SH-SY5Y (cell line): ENCODE results near the gene MRPS18A.

ENCODE experiments used
- GATA2 ChIP-seq: IDR thresholded peaks from 2 replicates; pipeline ENCODE4 v1.6.1; 2011; ENCODE audit warnings: mild to moderate bottlenecking, low read depth, low read length
- GATA3 ChIP-seq: IDR thresholded peaks from 2 replicates; pipeline ENCODE4 v1.6.1; 2011; ENCODE audit warnings: low read depth, mild to moderate bottlenecking, low read length, moderate library complexity

The MRPS18A gene

GRCh38 chr6:43687437-43688347 lies at the start of gene MRPS18A:
TSS of gene MRPS18A (minus strand) at chr6:43687791. CDS start at chr6:43687779, 12 bp downstream.
- no peak for TF ChIP-seq GATA3
- no peak for TF ChIP-seq GATA2

GRCh38 chr6:43736844-43737243 lies 49.3 kb upstream of the MRPS18A start:
- no peak for TF ChIP-seq GATA2
- no peak for TF ChIP-seq GATA3

GRCh38 chr6:43736211-43736786 lies 48.7 kb upstream of the MRPS18A start:
- TF ChIP-seq GATA3 (no peak), GATA2 (no peak)

GRCh38 chr6:43735642-43736199 lies 48.1 kb upstream of the MRPS18A start:
- TF ChIP-seq GATA2 (no peak), GATA3 (no peak)

GRCh38 chr6:43734294-43734665 lies 46.7 kb upstream of the MRPS18A start:
- no peak for TF ChIP-seq GATA3
- TF ChIP-seq GATA2 = no peak

GRCh38 chr6:43733471-43734293 lies 46.1 kb upstream of the MRPS18A start:
- TF ChIP-seq GATA2 (no peak), GATA3 (no peak)

- no peak for TF ChIP-seq GATA3
- no peak for TF ChIP-seq GATA2
Observed at GRCh38 chr6:43730634-43731033, 43.0 kb upstream of the MRPS18A start.

- TF ChIP-seq GATA2 = no peak
- no peak for TF ChIP-seq GATA3
Observed at GRCh38 chr6:43729537-43729936, 41.9 kb upstream of the MRPS18A start.

GRCh38 chr6:43728586-43728985 lies 41.0 kb upstream of the MRPS18A start:
- TF ChIP-seq GATA2 (no peak), GATA3 (no peak)

GRCh38 chr6:43727634-43728033 lies 40.0 kb upstream of the MRPS18A start:
- no peak for TF ChIP-seq GATA2

GRCh38 chr6:43725643-43726580 lies 38.3 kb upstream of the MRPS18A start:
- TF ChIP-seq GATA3 (no peak), GATA2 (no peak)

GRCh38 chr6:43724914-43725642 lies 37.5 kb upstream of the MRPS18A start:
- TF ChIP-seq GATA3 (no peak), GATA2 (no peak)
